Muscle layer of colon (tissue), 2 donors: ENCODE results near the gene PLA2G4A.

Source experiments
- H3K27ac ChIP-seq: one replicate; pipeline ENCODE4 v1.7.0; 2013; ENCODE audit warnings: low read depth, mild to moderate bottlenecking, low read length, moderate library complexity
- H3K27me3 ChIP-seq, 2 donors: one replicate each; pipeline ENCODE4 v1.7.0; 2013; ENCODE audit warnings: low read length in 2 of 2, mild to moderate bottlenecking in 2 of 2; ENCODE audit not compliant: insufficient read depth in 2 of 2, control insufficient read depth in 1 of 2
- H3K36me3 ChIP-seq: one replicate; pipeline ENCODE4 v1.7.0; 2013; ENCODE audit warnings: mild to moderate bottlenecking, low read length; ENCODE audit not compliant: insufficient read depth
- H3K4me1 ChIP-seq: one replicate; pipeline ENCODE4 v1.7.0; 2013; ENCODE audit warnings: mild to moderate bottlenecking, low read length; ENCODE audit not compliant: insufficient read depth
- H3K4me3 ChIP-seq, 2 donors: one replicate each; pipeline ENCODE4 v1.7.0; 2013; ENCODE audit warnings: low read length in 2 of 2, low read depth in 1 of 2, mild to moderate bottlenecking in 1 of 2, moderate library complexity in 1 of 2
- H3K9ac ChIP-seq: one replicate; pipeline ENCODE4 v1.7.0; 2013; ENCODE audit warnings: low read length
- H3K9me3 ChIP-seq: one replicate; pipeline ENCODE4 v1.7.0; 2013; ENCODE audit warnings: mild to moderate bottlenecking, low read length
- donor health status: abdominal sarcoma.
- donor health status: Adenocarcinoma of cecum.

Gene PLA2G4A

DNA sequence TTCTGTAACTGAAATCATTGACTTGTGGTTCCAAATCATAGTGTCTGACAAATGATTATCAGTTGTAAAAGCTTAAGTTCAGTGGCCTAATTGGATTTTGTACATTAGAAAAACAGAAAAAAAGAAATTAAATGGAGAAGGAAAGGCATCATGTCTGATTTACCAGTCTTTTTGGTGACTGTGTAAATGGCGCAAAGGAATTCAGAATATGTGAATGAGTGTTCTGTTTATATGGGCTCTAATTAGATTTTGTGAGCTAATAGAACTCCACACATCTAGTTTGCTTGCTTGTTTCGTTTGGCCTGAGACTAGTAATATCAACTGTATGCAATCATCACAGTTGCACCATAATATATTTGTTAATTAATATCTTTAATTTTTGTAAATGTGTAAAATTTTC, 151.7 kb downstream of the PLA2G4A start:
- Histone ChIP-seq H3K4me3 (no peak overlapping the region), H3K9me3 (no peaks in the 10 kb centered on the region)

GRCh38 chr1:186982116-186982515, 153.4 kb downstream of the PLA2G4A start:
- no peak overlapping the region for H3K9ac ChIP-seq
- H3K27me3 ChIP-seq: no peaks in the 10 kb centered on the region

More for the DNA sequence above, 151.7 kb downstream of the PLA2G4A start:
- Histone ChIP-seq H3K9ac (no peak overlapping the region), H3K4me1 (peaks cover 67% of the 10 kb centered on the region), H3K27ac (peak overlapping the region; percentile 37), H3K27me3 (no peaks in the 10 kb centered on the region), H3K36me3 (no peaks in the 10 kb centered on the region)

DNA sequence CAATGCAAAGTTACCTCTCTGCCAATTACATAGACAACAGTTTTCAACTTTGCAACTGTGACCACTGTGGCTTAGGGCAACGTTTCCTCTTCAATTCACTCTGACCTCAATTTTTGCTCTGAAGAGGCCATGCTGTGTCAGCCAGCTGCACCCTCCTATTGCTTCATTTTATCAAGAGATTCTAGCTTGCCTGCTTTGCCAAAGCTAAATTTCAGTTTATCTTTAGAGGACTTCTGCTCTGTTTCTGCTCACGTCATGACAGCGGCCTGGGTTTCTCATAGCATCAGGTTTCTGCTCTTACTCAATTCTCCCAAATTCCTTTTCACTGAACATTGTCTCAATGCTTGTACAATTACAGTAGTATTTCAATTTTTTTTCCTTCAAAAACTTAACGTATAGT, 154.6 kb downstream of the PLA2G4A start:
- peak overlapping the region; percentile 81 for H3K27ac ChIP-seq
- no peak overlapping the region for H3K9ac ChIP-seq

More at GRCh38 chr1:186982116-186982515, 153.4 kb downstream of the PLA2G4A start:
- Histone ChIP-seq H3K27ac (peak overlapping the region; percentile 81), H3K4me3 (no peak overlapping the region), H3K9me3 (no peaks in the 10 kb centered on the region), H3K36me3 (no peaks in the 10 kb centered on the region), H3K4me1 (peaks cover 60% of the 10 kb centered on the region)

GRCh38 chr1:186984959-186985358, 156.2 kb downstream of the PLA2G4A start:
- H3K27ac ChIP-seq: peak overlapping the region; percentile 63

More for the DNA sequence above, 154.6 kb downstream of the PLA2G4A start:
- Histone ChIP-seq H3K36me3 (no peaks in the 10 kb centered on the region), H3K4me3 (no peak overlapping the region), H3K9me3 (no peaks in the 10 kb centered on the region), H3K27me3 (no peaks in the 10 kb centered on the region), H3K4me1 (peaks cover 48% of the 10 kb centered on the region)

GRCh38 chr1:186985889-186986491, 157.2 kb downstream of the PLA2G4A start:
- no peaks in the 10 kb centered on the region for H3K27me3 ChIP-seq
- H3K9ac ChIP-seq: no peak overlapping the region
- H3K9me3 ChIP-seq: no peaks in the 10 kb centered on the region
- H3K36me3 ChIP-seq: peaks cover 5% of the 10 kb centered on the region
- H3K4me1 ChIP-seq: peaks cover 40% of the 10 kb centered on the region
- H3K27ac ChIP-seq: peak overlapping the region; percentile 5
- no peak overlapping the region for H3K4me3 ChIP-seq

More at GRCh38 chr1:186984959-186985358, 156.2 kb downstream of the PLA2G4A start:
- peaks cover 40% of the 10 kb centered on the region for H3K4me1 ChIP-seq
- no peaks in the 10 kb centered on the region for H3K9me3 ChIP-seq
- H3K9ac ChIP-seq: no peak overlapping the region
- H3K4me3 ChIP-seq: no peak overlapping the region
- peaks cover 5% of the 10 kb centered on the region for H3K36me3 ChIP-seq
- no peaks in the 10 kb centered on the region for H3K27me3 ChIP-seq

- Histone ChIP-seq H3K9ac (no peak overlapping the region), H3K9me3 (no peaks in the 10 kb centered on the region), H3K4me1 (peaks cover 35% of the 10 kb centered on the region), H3K4me3 (no peak overlapping the region), H3K27ac (no peak overlapping the region), H3K27me3 (no peaks in the 10 kb centered on the region), H3K36me3 (peaks cover 5% of the 10 kb centered on the region)
These were observed 158.3 kb downstream of the PLA2G4A start for GRCh38 chr1:186987065-186987464.

DNA sequence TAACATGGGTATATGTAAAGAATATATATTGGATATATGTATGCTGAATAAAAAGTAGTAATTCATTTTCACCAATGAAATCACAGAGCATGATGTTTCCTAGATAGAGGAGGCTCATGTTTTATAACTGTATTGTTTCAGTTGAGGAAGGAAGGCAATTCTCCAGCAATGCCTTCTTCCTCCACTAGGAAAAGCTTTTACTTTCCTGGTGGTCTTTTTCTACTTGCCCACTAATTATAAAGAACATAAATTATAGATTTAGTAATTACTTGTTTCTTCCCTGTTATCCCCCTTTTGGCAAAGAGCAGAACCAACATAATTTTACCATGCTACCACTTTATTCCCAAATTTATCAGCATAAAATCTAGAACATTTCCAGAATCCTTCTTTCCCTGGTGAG, 159.0 kb downstream of the PLA2G4A start:
- Histone ChIP-seq H3K4me1 (peaks cover 29% of the 10 kb centered on the region), H3K9ac (no peak overlapping the region), H3K4me3 (no peak overlapping the region), H3K9me3 (no peaks in the 10 kb centered on the region), H3K36me3 (peaks cover 5% of the 10 kb centered on the region), H3K27ac (no peak overlapping the region), H3K27me3 (no peaks in the 10 kb centered on the region)

GRCh38 chr1:186993996-186994395, 165.2 kb downstream of the PLA2G4A start:
- Histone ChIP-seq H3K27ac (no peak overlapping the region), H3K9ac (no peak overlapping the region), H3K27me3 (no peaks in the 10 kb centered on the region), H3K36me3 (peaks cover 5% of the 10 kb centered on the region), H3K4me3 (no peak overlapping the region), H3K4me1 (no peaks in the 10 kb centered on the region), H3K9me3 (no peaks in the 10 kb centered on the region)

- Histone ChIP-seq H3K4me1 (no peaks in the 10 kb centered on the region), H3K9ac (no peak overlapping the region), H3K4me3 (no peak overlapping the region), H3K9me3 (no peaks in the 10 kb centered on the region), H3K36me3 (peaks cover under 1% of the 10 kb centered on the region), H3K27ac (no peak overlapping the region), H3K27me3 (no peaks in the 10 kb centered on the region)
These were observed 166.1 kb downstream of the PLA2G4A start for GRCh38 chr1:186994897-186995296.

- no peak overlapping the region for H3K9ac ChIP-seq
These were observed 168.1 kb downstream of the PLA2G4A start for GRCh38 chr1:186996816-186997215.

GRCh38 chr1:186997877-186998276, 169.1 kb downstream of the PLA2G4A start:
- Histone ChIP-seq H3K9me3 (no peaks in the 10 kb centered on the region), H3K36me3 (no peaks in the 10 kb centered on the region), H3K4me1 (no peaks in the 10 kb centered on the region), H3K4me3 (no peak overlapping the region), H3K27ac (no peak overlapping the region), H3K9ac (no peak overlapping the region), H3K27me3 (no peaks in the 10 kb centered on the region)

More at GRCh38 chr1:186996816-186997215, 168.1 kb downstream of the PLA2G4A start:
- Histone ChIP-seq H3K36me3 (no peaks in the 10 kb centered on the region), H3K27ac (no peak overlapping the region), H3K4me3 (no peak overlapping the region), H3K4me1 (no peaks in the 10 kb centered on the region), H3K9me3 (no peaks in the 10 kb centered on the region), H3K27me3 (no peaks in the 10 kb centered on the region)

- no peaks in the 10 kb centered on the region for H3K36me3 ChIP-seq
- no peak overlapping the region for H3K9ac ChIP-seq
These were observed 170.8 kb downstream of the PLA2G4A start for GRCh38 chr1:186999506-186999905.

More at GRCh38 chr1:186999506-186999905, 170.8 kb downstream of the PLA2G4A start:
- Histone ChIP-seq H3K27ac (no peak overlapping the region), H3K4me3 (no peak overlapping the region), H3K4me1 (no peaks in the 10 kb centered on the region), H3K9me3 (no peaks in the 10 kb centered on the region), H3K27me3 (no peaks in the 10 kb centered on the region)
